AG09309 (cell line): ENCODE measurements around the gene ZBTB2.

Experiments
- DNase-seq: peaks from one replicate; pipeline ENCODE4 v3.0.0-alpha.2; 2010; ENCODE audit warnings: low read depth
- H3K4me3 ChIP-seq: 2 replicates; pipeline ENCODE4 v1.5.1; 2011; ENCODE audit warnings: mild to moderate bottlenecking, low read depth, low read length, moderate library complexity; ENCODE audit not compliant: control insufficient read depth
- TF ChIP-seq, protein P1 (sequence below): IDR thresholded peaks from 2 replicates; pipeline ENCODE4 v1.5.1; 2011; ENCODE audit warnings: mild to moderate bottlenecking, low read depth, low read length, inconsistent platforms; ENCODE audit not compliant: insufficient read depth, control insufficient read depth; ENCODE audit errors: missing control alignments

The ZBTB2 gene

DNA sequence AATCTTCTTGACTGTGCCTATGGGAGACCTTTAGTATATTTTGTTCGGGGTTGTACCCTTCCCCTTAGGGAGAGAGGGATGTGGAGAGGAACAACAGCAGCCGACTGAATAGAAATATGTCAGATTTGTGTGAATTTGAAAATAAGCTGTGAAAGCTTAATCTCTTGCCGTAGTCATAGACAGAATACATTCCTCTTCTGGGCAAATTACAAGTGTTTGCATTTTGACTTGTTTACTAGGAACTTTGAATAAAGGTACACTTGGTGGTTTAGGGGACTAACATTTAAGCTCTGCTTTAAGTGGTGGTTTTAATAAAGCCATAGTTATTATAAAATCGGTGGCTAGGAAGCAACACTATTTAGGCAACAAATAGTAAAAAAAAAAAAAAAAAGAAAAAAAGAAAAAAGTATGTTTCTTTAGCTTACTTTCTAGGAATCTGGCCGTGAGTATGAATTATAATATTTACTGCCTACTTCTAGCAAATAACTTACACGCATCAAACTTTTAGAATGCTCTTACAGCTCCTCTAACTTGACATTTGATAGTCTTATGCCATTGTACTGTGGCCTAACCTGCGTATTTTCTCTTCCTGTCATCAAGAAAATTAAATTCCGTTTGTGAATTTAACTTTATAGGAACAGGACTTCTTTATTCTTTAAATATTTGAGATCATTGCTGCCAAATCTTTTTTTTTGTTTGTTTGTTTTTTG is 65.1 kb downstream of the ZBTB2 start:
- DNase-seq = no peak
- H3K4me3 ChIP-seq = peak overlapping the region; percentile 50
- TF ChIP-seq, protein P1, sequence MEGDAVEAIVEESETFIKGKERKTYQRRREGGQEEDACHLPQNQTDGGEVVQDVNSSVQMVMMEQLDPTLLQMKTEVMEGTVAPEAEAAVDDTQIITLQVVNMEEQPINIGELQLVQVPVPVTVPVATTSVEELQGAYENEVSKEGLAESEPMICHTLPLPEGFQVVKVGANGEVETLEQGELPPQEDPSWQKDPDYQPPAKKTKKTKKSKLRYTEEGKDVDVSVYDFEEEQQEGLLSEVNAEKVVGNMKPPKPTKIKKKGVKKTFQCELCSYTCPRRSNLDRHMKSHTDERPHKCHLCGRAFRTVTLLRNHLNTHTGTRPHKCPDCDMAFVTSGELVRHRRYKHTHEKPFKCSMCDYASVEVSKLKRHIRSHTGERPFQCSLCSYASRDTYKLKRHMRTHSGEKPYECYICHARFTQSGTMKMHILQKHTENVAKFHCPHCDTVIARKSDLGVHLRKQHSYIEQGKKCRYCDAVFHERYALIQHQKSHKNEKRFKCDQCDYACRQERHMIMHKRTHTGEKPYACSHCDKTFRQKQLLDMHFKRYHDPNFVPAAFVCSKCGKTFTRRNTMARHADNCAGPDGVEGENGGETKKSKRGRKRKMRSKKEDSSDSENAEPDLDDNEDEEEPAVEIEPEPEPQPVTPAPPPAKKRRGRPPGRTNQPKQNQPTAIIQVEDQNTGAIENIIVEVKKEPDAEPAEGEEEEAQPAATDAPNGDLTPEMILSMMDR = no peak

DNA sequence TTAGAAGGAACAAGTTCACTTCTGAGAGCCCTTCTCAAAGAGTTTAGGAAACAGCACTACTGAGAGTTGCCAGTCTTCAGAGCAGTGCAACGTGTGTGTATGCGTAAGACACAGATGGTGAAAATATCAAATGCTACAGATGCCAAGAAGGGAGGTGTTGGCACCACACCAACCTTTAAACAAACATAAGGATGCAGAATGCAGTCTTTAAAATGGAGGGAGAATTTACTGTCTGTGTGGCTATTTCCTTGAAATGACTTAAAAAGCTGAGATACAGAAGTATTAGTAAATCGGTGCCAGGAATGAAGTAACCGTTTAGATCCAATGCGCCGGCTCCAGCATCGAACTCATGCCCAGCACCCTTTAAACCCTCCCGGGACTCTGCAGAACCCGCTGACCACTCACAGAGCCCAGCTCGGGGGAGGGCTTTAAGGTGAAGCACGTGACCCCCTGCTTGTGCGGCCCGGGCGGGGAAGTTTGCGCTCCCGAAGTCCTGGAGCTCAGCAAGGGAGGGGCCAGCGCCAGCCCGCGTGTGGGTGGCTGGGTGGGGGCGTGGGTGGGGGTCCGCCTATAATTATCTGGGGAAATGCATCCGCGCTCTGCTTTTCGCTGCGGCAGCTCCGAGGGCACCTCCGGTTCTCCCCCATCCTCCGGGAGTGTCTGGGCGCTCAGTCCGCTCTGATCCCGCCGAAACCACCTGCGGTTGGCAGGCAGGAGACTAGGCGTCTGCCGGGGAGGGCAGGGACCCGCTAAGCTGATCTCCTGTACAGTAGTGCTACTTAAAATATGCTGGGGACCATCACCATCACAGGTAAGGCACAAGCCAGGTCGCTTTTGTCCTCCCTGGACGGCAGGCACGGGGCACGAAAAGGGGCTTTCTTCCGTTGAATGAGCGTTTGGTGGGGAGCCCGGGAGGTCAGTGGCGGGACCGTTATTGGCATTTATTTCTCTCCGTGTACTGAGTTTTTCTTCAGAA is 66.0 kb downstream of the ZBTB2 start:
- no peak for DNase-seq
- H3K4me3 ChIP-seq = peak overlapping the region; percentile 50
- TF ChIP-seq, protein P1 = no peak

DNA sequence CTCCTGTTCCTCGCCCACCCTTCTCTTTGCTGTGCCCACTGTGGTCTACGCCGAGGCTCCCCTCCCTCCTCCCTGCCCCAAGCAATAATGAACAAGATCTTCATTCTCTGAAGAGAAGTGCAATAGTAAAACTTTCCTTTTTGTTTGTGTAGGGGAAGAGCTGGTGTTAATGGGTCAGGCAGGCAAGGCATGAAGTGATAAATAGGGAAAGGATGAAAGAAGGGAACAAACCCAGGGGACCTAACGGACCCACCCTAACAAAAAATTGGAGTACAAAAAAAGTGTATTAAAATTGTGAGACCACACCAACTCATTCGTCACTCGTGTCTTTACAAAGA is 66.9 kb downstream of the ZBTB2 start:
- TF ChIP-seq, protein P1 = no peak
- no peak overlapping the region for H3K4me3 ChIP-seq
- DNase-seq = no peak

DNA sequence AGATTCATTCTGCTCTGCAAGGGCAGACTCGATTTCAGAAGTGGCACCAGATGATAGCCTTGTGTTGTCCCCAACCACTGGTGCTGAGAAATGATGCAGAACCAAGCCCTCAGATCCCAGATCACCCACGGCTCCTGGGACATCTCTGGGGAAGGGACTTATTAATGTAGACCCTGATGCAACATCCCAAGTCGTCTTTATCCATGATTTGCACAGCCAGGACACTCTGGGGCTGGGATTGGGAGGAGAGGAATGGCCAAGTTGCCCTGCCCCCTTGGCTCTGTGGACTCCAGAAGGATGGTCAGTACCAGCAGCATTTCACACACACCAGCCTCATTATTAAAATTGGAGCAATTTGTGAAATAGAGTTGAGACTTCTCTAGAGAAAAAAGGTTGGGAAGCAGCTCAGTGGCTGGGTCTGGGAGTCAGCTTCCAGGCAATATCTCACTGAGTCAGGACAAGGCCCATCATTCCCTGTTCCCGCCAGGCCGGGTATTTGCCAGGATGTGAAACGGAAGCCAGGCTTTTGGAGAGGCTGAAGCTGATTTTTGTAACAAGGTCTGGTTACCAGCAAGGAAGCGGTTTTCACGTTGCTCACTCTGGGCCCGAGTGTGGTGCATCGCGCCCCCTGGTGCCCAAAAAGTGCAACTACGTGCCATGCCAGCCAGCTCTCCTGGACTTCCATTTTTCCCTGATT is 67.4 kb downstream of the ZBTB2 start:
- peak; percentile 82 for DNase-seq
- no peak overlapping the region for H3K4me3 ChIP-seq
- TF ChIP-seq, protein P1 = peak; percentile 97

DNA sequence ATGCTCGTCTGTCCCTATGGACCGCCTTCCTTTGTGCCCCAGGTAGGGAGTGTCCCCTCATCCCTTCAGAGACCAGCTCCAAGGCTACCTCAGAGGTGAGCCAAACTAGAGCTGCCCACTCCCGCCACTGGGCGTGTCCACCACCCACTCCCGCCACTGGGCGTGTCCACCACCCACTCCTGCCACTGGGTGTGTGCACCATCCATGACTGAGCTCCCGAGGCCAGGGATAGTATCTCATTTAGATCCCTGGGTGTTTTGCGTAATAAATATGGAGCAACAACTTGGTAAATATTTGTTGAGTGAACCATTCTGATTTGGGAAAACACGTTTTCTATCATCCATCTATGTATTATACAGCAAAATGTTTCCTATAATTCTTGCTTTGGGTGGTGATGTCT is 68.8 kb downstream of the ZBTB2 start:
- TF ChIP-seq, protein P1 = no peak
- no peak overlapping the region for H3K4me3 ChIP-seq
- no peak for DNase-seq

DNA sequence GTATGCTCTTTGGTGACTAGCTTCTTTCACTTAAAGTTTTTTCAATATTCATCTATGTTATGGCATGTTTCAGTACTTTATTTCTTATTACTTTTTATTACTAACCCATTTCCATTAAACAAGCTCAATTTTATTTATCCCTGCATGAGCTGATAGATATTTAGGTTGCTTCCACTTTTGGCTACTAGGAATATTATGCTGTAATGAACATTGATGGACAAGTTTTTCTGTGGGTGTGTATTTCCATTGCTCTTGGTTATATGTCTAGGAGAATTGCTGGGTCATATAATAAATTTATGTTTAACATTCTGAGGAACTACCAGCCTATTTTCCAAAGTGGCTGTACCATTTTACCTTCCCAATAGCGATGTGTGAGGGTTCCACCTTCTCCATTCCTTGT is 69.9 kb downstream of the ZBTB2 start:
- DNase-seq = no peak

More for the DNA sequence above, 69.9 kb downstream of the ZBTB2 start:
- H3K4me3 ChIP-seq = no peak overlapping the region
- TF ChIP-seq, protein P1 = no peak
